Daoy (cell line): ENCODE measurements around the gene SIK1. TPM values are rescaled to one million over a fixed set of nuclear protein-coding genes. Genes with fewer than 3 reads are reported as not detected.

Experiments used
- DNase-seq: peaks from one replicate; pipeline ENCODE4 v3.0.0-alpha.2; 2015; ENCODE audit warnings: low read depth
- total RNA-seq: library from RNA; depleted of rRNA; stranded (reverse); fragments of >200 nt; shearing (Covaris generic); gene quantifications from 2 replicates; pipeline ENCODE4 v1.2.3, GENCODE V29; 2014; rRNA removed

SIK1 gene
- total RNA-seq, 1 experiment from 2014 or later = 1.8 TPM

- no peak for DNase-seq
Measured at GRCh38 chr21:43367296-43367695, 59.6 kb downstream of the SIK1 start.

DNA sequence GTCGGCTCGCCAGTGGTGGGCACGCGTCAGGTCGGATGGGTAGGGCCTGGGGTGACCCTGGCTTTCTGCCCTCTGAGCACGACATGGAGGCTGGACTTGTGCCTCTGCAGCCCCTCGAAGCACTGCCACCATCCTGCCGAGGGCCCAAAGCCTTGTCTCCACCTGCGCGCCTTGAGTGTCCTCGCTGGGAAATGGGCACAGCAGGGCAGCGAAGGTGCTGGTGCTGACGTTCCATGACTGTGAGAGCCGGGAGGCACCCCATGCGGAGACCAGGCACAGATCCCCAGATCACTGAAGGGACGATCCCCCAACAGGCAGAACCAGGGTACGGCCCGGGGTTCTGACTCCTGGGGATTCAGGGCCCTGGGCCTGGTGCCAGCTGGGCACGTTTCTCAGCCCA, 60.3 kb downstream of the SIK1 start:
- no peak for DNase-seq

GRCh38 chr21:43365611-43366426, 61.1 kb downstream of the SIK1 start:
- DNase-seq = no peak

- DNase-seq = no peak
Measured at GRCh38 chr21:43364851-43365424, 62.0 kb downstream of the SIK1 start.

Other genes with a start within 250 kb of the SIK1 start
- gene HSF2BP, start 232.4 kb upstream of the SIK1 start, total RNA-seq = 2.7 and 3.5 TPM in 2 replicates
- 45.9 and 46.7 TPM in 2 replicates for gene RRP1B, start 232.4 kb upstream of the SIK1 start, total RNA-seq